ENCODE data around the gene CSTPP1. TPM values are rescaled to one million over a fixed set of nuclear protein-coding genes. Genes with fewer than 3 reads are reported as not detected.

The CSTPP1 gene
- total and polyA plus RNA-seq, 2 donors (not counting 1 experiment from before 2014, with no cell fraction given), result 15.5 to 34.1 TPM

GRCh38 chr11:47186700-47187695 lies 250.4 kb downstream of the CSTPP1 start:
- Histone ChIP-seq H3K27me3 (ENCODE audit: control insufficient read depth, insufficient read depth, low read length) (peaks cover 2% of the 10 kb centered on the region), H3K4me2 (ENCODE audit: extremely low read depth, insufficient read depth, low read length) (peak overlapping the region; percentile 87), H3K4me3 (replicated peaks in 1 of 4; ENCODE audit: control extremely low read depth in 1 of 4, insufficient read depth in 1 of 4, low read depth in 3 of 4, low read length in 4 of 4) (peak overlapping the region; percentile 16 to 71 (median 44)), H3K9me3 (ENCODE audit: control insufficient read depth, insufficient read depth, low read depth, low read length) (no peaks in the 10 kb centered on the region), H3K27ac (ENCODE audit: insufficient read depth, low read length) (no peak overlapping the region), H3K9ac (ENCODE audit: insufficient read depth, low read length) (peak overlapping the region; percentile 50), H3K79me2 (ENCODE audit: control insufficient read depth, insufficient read depth, low read length) (no peaks in the 10 kb centered on the region), H3K4me1 (ENCODE audit: control insufficient read depth, extremely low read depth, insufficient read depth, low read length) (peaks cover 19% of the 10 kb centered on the region), H4K20me1 (ENCODE audit: control insufficient read depth, extremely low read depth, insufficient read depth, low read length) (no peaks in the 10 kb centered on the region), H2AFZ (ENCODE audit: low read length) (peak overlapping the region; percentile 41), H3K36me3 (ENCODE audit: control insufficient read depth, insufficient read depth, low read length) (no peaks in the 10 kb centered on the region)
- TF ChIP-seq, protein P1, sequence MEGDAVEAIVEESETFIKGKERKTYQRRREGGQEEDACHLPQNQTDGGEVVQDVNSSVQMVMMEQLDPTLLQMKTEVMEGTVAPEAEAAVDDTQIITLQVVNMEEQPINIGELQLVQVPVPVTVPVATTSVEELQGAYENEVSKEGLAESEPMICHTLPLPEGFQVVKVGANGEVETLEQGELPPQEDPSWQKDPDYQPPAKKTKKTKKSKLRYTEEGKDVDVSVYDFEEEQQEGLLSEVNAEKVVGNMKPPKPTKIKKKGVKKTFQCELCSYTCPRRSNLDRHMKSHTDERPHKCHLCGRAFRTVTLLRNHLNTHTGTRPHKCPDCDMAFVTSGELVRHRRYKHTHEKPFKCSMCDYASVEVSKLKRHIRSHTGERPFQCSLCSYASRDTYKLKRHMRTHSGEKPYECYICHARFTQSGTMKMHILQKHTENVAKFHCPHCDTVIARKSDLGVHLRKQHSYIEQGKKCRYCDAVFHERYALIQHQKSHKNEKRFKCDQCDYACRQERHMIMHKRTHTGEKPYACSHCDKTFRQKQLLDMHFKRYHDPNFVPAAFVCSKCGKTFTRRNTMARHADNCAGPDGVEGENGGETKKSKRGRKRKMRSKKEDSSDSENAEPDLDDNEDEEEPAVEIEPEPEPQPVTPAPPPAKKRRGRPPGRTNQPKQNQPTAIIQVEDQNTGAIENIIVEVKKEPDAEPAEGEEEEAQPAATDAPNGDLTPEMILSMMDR (conservative IDR thresholded peaks at IDR 0.05 in 1 of 2, IDR thresholded peaks at IDR 0.05 in 1 of 2; ENCODE audit: low read depth in 1 of 2, low read length in 2 of 2), result no peak
- no peak for TF ChIP-seq EZH2 (IDR thresholded peaks at IDR 0.05; ENCODE audit: low read length, missing control alignments)
- DNase-seq (ENCODE audit: low read depth in 2 of 2), result peak; percentile 48 to 49

GRCh38 chr11:47187723-47188122 lies 251.2 kb downstream of the CSTPP1 start:
- H3K27me3 ChIP-seq (ENCODE audit: control insufficient read depth, insufficient read depth, low read length), result peaks cover 2% of the 10 kb centered on the region
- no peak overlapping the region for H3K27ac ChIP-seq (ENCODE audit: insufficient read depth, low read length)
- H3K4me3 ChIP-seq (replicated peaks in 1 of 4; ENCODE audit: control extremely low read depth in 1 of 4, insufficient read depth in 1 of 4, low read depth in 3 of 4, low read length in 4 of 4), result peak overlapping the region in 3 of 4 experiments; percentile 16 to 71 (median 51)
- H3K4me1 ChIP-seq (ENCODE audit: control insufficient read depth, extremely low read depth, insufficient read depth, low read length), result peaks cover 19% of the 10 kb centered on the region
- H3K9ac ChIP-seq (ENCODE audit: insufficient read depth, low read length), result no peak overlapping the region
- peak overlapping the region; percentile 87 for H3K4me2 ChIP-seq (ENCODE audit: extremely low read depth, insufficient read depth, low read length)
- no peak overlapping the region for H2AFZ ChIP-seq (ENCODE audit: low read length)
- TF ChIP-seq, protein P1 (conservative IDR thresholded peaks at IDR 0.05 in 1 of 2, IDR thresholded peaks at IDR 0.05 in 1 of 2; ENCODE audit: low read depth in 1 of 2, low read length in 2 of 2), result no peak
- no peak for TF ChIP-seq EZH2 (IDR thresholded peaks at IDR 0.05; ENCODE audit: low read length, missing control alignments)
- no peak for DNase-seq (ENCODE audit: low read depth in 2 of 2)
- no peaks in the 10 kb centered on the region for H4K20me1 ChIP-seq (ENCODE audit: control insufficient read depth, extremely low read depth, insufficient read depth, low read length)
- H3K79me2 ChIP-seq (ENCODE audit: control insufficient read depth, insufficient read depth, low read length), result no peaks in the 10 kb centered on the region
- no peaks in the 10 kb centered on the region for H3K36me3 ChIP-seq (ENCODE audit: control insufficient read depth, insufficient read depth, low read length)
- no peaks in the 10 kb centered on the region for H3K9me3 ChIP-seq (ENCODE audit: control insufficient read depth, insufficient read depth, low read depth, low read length)

- peak in 1 of 2 donors; percentile 6 for DNase-seq (ENCODE audit: low read depth in 2 of 2)
- H3K27ac ChIP-seq (ENCODE audit: insufficient read depth, low read length), result no peak overlapping the region
- H3K4me1 ChIP-seq (ENCODE audit: control insufficient read depth, extremely low read depth, insufficient read depth, low read length), result peaks cover 19% of the 10 kb centered on the region
These were observed 251.7 kb downstream of the CSTPP1 start for GRCh38 chr11:47188259-47188658.

More at GRCh38 chr11:47188259-47188658, 251.7 kb downstream of the CSTPP1 start:
- Histone ChIP-seq H4K20me1 (ENCODE audit: control insufficient read depth, extremely low read depth, insufficient read depth, low read length) (no peaks in the 10 kb centered on the region), H3K9ac (ENCODE audit: insufficient read depth, low read length) (no peak overlapping the region), H3K4me3 (replicated peaks in 1 of 4; ENCODE audit: control extremely low read depth in 1 of 4, insufficient read depth in 1 of 4, low read depth in 3 of 4, low read length in 4 of 4) (no peak overlapping the region), H3K4me2 (ENCODE audit: extremely low read depth, insufficient read depth, low read length) (no peak overlapping the region), H3K79me2 (ENCODE audit: control insufficient read depth, insufficient read depth, low read length) (no peaks in the 10 kb centered on the region), H3K9me3 (ENCODE audit: control insufficient read depth, insufficient read depth, low read depth, low read length) (no peaks in the 10 kb centered on the region), H2AFZ (ENCODE audit: low read length) (no peak overlapping the region), H3K36me3 (ENCODE audit: control insufficient read depth, insufficient read depth, low read length) (no peaks in the 10 kb centered on the region), H3K27me3 (ENCODE audit: control insufficient read depth, insufficient read depth, low read length) (peaks cover 2% of the 10 kb centered on the region)
- TF ChIP-seq EZH2 (IDR thresholded peaks at IDR 0.05; ENCODE audit: low read length, missing control alignments), result no peak
- TF ChIP-seq, protein P1 (conservative IDR thresholded peaks at IDR 0.05 in 1 of 2, IDR thresholded peaks at IDR 0.05 in 1 of 2; ENCODE audit: low read depth in 1 of 2, low read length in 2 of 2), result no peak
